GM12892 (cell line): Measurements from ENCODE around the gene ARMC10.
"Not testable (repeated sequence)": the region's sequence is repeated elsewhere in the genome, so short reads cannot be mapped to it uniquely, and the experiment has no call there.

ENCODE experiments used
- DNase-seq: peaks from one replicate; pipeline ENCODE4 v3.0.0; 2011; ENCODE audit not compliant: insufficient read length
- FAIRE-seq: peaks from 2 replicates; lab custom pipeline; 2011; peaks lifted over from hg19 to GRCh38; lab: Jason Lieb, UNC
- POLR2A ChIP-seq: IDR thresholded peaks from 2 replicates; pipeline ENCODE4 v1.6.1; 2011; ENCODE audit warnings: low read depth, low read length, control low read depth
- POLR2AphosphoS5 ChIP-seq: IDR thresholded peaks from 2 replicates; pipeline ENCODE4 v1.6.1; 2011; ENCODE audit warnings: low read depth, low read length, control low read depth
- TAF1 ChIP-seq: IDR thresholded peaks from 2 replicates; pipeline ENCODE4 v1.6.1; 2011; ENCODE audit warnings: low read depth, mild to moderate bottlenecking, control low read depth, low read length, borderline replicate concordance

ARMC10 gene

GRCh38 chr7:103082497-103082896 is 7.6 kb downstream of the ARMC10 start:
- TF ChIP-seq POLR2A: no peak
- no peak for TF ChIP-seq TAF1
- TF ChIP-seq POLR2AphosphoS5: no peak
- DNase-seq (no peak), FAIRE-seq (no peak)

GRCh38 chr7:103083210-103083609 is 8.3 kb downstream of the ARMC10 start:
- no peak for TF ChIP-seq POLR2A
- TF ChIP-seq POLR2AphosphoS5: no peak
- no peak for TF ChIP-seq TAF1
- DNase-seq (no peak), FAIRE-seq (no peak)

GRCh38 chr7:103092321-103092720 is 17.4 kb downstream of the ARMC10 start:
- DNase-seq, FAIRE-seq: not testable (repeated sequence)

GRCh38 chr7:103093429-103093828 is 18.5 kb downstream of the ARMC10 start:
- TF ChIP-seq POLR2AphosphoS5 (no peak), POLR2A (no peak), TAF1 (no peak)
- DNase-seq (no peak), FAIRE-seq (no peak)

DNA sequence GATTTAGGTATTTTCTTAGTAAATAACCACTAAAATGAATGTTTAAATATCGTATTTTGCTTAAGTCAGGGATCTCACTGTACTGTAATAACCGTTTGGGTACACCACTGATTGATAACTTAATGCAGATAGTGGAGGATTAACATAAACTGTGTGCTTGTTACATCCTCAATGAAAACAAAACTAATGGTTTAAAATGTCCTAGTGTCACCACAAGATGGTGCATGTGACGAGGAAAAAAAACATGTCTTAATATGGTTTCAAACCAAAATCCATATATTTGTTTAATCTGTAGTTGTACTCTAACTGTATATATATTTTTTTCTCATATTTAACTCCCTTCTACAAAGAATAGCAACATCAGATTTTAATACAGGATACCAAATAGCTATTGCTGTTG is 19.2 kb downstream of the ARMC10 start:
- no peak for FAIRE-seq
- DNase-seq: no peak
- TF ChIP-seq POLR2A (no peak), TAF1 (no peak)

GRCh38 chr7:103095558-103095957 is 20.6 kb downstream of the ARMC10 start:
- DNase-seq, FAIRE-seq: not testable (repeated sequence)

- DNase-seq (no peak), FAIRE-seq (no peak)
- TF ChIP-seq TAF1 (no peak), POLR2AphosphoS5 (no peak), POLR2A (no peak)
Measured at GRCh38 chr7:103097041-103097440, 22.1 kb downstream of the ARMC10 start.

DNA sequence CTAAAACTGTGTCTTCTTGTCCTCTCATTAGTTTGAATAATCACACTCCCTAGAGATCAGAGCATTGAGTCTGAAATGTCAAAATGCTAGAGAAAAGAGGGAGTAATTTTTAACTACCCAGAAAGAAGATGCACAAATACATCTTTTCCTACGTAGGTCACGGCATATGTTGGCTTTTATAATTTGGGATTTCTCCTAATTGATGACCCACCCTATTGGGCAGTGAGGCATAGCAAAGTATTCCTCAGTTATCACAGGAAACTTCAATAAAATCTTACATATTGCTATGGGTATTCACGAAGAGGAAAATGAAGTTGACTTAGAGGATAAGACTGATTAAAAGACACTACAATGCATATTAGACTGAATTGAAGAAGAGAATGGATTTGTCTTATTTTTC is 25.4 kb downstream of the ARMC10 start:
- no peak for DNase-seq
- TF ChIP-seq POLR2AphosphoS5: no peak
- TF ChIP-seq TAF1: no peak
- no peak for FAIRE-seq

DNA sequence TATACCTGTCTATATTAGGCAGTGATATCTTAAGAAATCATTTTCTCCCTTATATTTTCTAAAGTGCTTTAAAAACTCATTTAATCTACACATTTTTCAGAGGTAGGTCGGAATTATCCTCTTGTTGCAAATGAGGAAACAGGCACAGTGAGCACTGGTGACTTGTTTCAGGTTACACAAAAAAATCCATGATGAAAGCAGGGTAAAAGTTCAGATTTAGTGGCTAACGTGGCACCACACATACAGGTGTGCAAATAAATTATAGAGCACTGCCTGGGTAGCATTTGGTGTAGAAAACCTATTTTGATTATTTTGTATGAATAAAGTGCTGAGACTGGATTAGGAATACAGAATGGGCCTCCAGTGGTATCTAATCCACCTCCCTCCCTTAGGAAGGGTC is 26.6 kb downstream of the ARMC10 start:
- no peak for TF ChIP-seq POLR2A
- TF ChIP-seq POLR2AphosphoS5: no peak
- no peak for TF ChIP-seq TAF1
- DNase-seq (no peak), FAIRE-seq (no peak)

DNA sequence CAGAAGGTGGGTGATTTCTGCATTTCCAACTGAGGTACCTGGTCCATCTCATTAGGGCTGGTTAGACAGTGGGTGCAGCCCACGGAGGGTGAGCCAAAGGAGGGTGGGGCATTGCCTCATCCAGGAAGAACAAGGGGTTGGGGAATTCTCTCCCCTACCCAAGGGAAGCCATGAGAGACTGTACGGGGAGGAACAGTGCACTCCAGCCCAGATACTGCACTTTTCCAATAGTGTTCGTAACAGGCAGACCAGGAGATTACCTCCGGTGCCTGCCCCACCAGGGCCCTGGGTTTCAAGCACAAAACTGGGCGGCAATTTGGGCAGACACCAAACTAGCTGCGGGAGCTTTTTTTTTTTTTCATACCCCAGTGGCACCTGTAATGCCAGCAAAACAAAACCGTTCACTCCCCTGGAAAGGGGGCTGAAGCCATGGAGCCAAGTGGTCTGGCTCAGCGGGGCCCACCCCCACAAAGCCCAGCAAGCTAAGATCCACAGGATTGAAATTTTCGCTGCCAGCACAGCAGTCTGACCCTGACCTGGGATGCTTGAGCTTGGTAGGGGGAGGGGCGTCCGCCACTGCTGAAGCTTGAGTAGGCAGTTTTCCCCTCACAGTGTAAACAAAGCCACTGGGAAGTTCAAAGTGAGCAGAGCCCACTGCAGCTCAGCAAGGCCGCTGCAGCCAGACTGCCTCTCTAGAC is 31.2 kb downstream of the ARMC10 start:
- TF ChIP-seq TAF1 (no peak), POLR2A (no peak), POLR2AphosphoS5 (no peak)
- no peak for DNase-seq
- FAIRE-seq: no peak

DNA sequence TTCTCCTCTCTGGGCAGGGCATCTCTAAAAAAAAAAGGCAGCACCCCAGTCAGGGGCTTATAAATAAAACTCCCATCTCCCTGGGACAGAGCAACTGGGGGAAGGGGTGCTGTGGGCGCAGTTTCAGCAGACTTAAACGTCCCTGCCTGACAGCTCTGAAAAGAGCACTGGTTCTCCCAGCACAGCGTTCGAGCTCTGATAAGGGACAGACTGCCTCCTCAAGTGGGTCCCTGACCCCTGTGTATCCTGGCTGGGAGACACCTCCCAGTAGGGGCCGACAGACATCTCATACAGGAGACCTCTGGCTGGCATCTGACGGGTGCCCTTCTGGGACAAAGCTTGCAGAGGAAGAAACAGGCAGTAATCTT is 31.7 kb downstream of the ARMC10 start:
- DNase-seq, FAIRE-seq: not testable (repeated sequence)

- TF ChIP-seq POLR2A: no peak
- TF ChIP-seq TAF1: no peak
- TF ChIP-seq POLR2AphosphoS5: no peak
- DNase-seq (no peak), FAIRE-seq (no peak)
Measured at GRCh38 chr7:103113164-103113563, 38.2 kb downstream of the ARMC10 start.

- no peak for FAIRE-seq
- TF ChIP-seq TAF1: no peak
- TF ChIP-seq POLR2A: no peak
- TF ChIP-seq POLR2AphosphoS5: no peak
- no peak for DNase-seq
Measured at GRCh38 chr7:103114576-103115008, 39.7 kb downstream of the ARMC10 start.
